Glomerular visceral epithelial cell (primary cell): ENCODE data around the gene WNT7B.

Experiments used
- DNase-seq: peaks from one replicate; pipeline ENCODE4 v3.0.0-alpha.2; 2016; ENCODE audit errors: extremely low spot score

WNT7B gene

GRCh38 chr22:45872659-45873263 lies 104.2 kb downstream of the WNT7B start:
- DNase-seq, result no peak

- DNase-seq, result no peak
Measured at GRCh38 chr22:45871721-45872120, 105.2 kb downstream of the WNT7B start.
